ENCODE data around the gene ALDH9A1.

GRCh38 chr1:165671526-165671925 lies 26.8 kb downstream of the ALDH9A1 start:
- no peak for TF ChIP-seq EGR1 (IDR thresholded peaks at IDR 0.05)
- TF ChIP-seq TCF12 (IDR thresholded peaks at IDR 0.05; ENCODE audit: low read depth) = no peak
- no peak for TF ChIP-seq EP300 (IDR thresholded peaks at IDR 0.05; ENCODE audit: borderline replicate concordance)
- TF ChIP-seq FOXM1 (IDR thresholded peaks at IDR 0.05; ENCODE audit: borderline replicate concordance, low read depth) = no peak
- TF ChIP-seq CREB1 (IDR thresholded peaks at IDR 0.05; ENCODE audit: low read depth) = no peak
- no peak for TF ChIP-seq NFIC (IDR thresholded peaks at IDR 0.05)
- no peak for TF ChIP-seq RAD21 (IDR thresholded peaks at IDR 0.05; ENCODE audit: low read depth)
- TF ChIP-seq CEBPB (IDR thresholded peaks at IDR 0.05) = no peak
- TF ChIP-seq, protein P1, sequence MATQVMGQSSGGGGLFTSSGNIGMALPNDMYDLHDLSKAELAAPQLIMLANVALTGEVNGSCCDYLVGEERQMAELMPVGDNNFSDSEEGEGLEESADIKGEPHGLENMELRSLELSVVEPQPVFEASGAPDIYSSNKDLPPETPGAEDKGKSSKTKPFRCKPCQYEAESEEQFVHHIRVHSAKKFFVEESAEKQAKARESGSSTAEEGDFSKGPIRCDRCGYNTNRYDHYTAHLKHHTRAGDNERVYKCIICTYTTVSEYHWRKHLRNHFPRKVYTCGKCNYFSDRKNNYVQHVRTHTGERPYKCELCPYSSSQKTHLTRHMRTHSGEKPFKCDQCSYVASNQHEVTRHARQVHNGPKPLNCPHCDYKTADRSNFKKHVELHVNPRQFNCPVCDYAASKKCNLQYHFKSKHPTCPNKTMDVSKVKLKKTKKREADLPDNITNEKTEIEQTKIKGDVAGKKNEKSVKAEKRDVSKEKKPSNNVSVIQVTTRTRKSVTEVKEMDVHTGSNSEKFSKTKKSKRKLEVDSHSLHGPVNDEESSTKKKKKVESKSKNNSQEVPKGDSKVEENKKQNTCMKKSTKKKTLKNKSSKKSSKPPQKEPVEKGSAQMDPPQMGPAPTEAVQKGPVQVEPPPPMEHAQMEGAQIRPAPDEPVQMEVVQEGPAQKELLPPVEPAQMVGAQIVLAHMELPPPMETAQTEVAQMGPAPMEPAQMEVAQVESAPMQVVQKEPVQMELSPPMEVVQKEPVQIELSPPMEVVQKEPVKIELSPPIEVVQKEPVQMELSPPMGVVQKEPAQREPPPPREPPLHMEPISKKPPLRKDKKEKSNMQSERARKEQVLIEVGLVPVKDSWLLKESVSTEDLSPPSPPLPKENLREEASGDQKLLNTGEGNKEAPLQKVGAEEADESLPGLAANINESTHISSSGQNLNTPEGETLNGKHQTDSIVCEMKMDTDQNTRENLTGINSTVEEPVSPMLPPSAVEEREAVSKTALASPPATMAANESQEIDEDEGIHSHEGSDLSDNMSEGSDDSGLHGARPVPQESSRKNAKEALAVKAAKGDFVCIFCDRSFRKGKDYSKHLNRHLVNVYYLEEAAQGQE (IDR thresholded peaks at IDR 0.05; ENCODE audit: low read depth) = no peak
- no peak for TF ChIP-seq TAF1 (IDR thresholded peaks at IDR 0.05; ENCODE audit: low read depth)
- TF ChIP-seq, protein P2, sequence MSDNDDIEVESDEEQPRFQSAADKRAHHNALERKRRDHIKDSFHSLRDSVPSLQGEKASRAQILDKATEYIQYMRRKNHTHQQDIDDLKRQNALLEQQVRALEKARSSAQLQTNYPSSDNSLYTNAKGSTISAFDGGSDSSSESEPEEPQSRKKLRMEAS (IDR thresholded peaks at IDR 0.05) = no peak

All from Ishikawa (cell line).